ENCODE measurements around the gene TEX51. TPM values are rescaled to one million over a fixed set of nuclear protein-coding genes. Genes with fewer than 3 reads are reported as not detected.

TEX51 gene
- polyA plus RNA-seq, 1 of the 3 experiments (the other 2 are of a cell fraction), result not detected

GRCh38 chr2:126858436-126858835 lies 40.3 kb upstream of the TEX51 start:
- ChIA-PET CTCF (interaction anchor here (0.9 to 2.3 kb wide), 3 partner anchors 9 to 114 kb away, joined by 4 to 11 read pairs (median 4); no protein-coding TSS in a partner anchor), POLR2A (no interaction called here)
- H3K27me3 ChIP-seq (ENCODE audit: insufficient read depth), result no peaks in the 10 kb centered on the region
- no peaks in the 10 kb centered on the region for H3F3A ChIP-seq (replicated peaks; ENCODE audit: insufficient read depth)
- no peaks in the 10 kb centered on the region for H4K20me1 ChIP-seq (ENCODE audit: insufficient read depth)
- peak overlapping the region in 1 of 2 experiments; percentile 74; a peak in 2 of 4 replicates for H3K27ac ChIP-seq (ENCODE audit: low read depth in 2 of 2, low read length in 1 of 2)
- no peaks in the 10 kb centered on the region for H3K9me3 ChIP-seq
- H3K4me1 ChIP-seq (ENCODE audit: control insufficient read depth in 1 of 2, insufficient read depth in 2 of 2, low read depth in 1 of 2, low read length in 1 of 2), result peaks cover 0 to 28% of the 10 kb centered on the region in 2 experiments; a peak in 2 of 4 replicates
- no peak overlapping the region for H3K4me2 ChIP-seq
- no peak overlapping the region for H2AFZ ChIP-seq (ENCODE audit: low read depth)
- H3K36me3 ChIP-seq (replicated peaks in 1 of 2; ENCODE audit: control insufficient read depth in 1 of 2, insufficient read depth in 2 of 2, low read length in 1 of 2), result no peaks in the 10 kb centered on the region
- H3K79me2 ChIP-seq (ENCODE audit: insufficient read depth), result no peaks in the 10 kb centered on the region
- DNase-seq, result no peak
- no peak for TF ChIP-seq RFX5 (IDR thresholded peaks at IDR 0.05; ENCODE audit: low read length)
- TF ChIP-seq SIN3A (IDR thresholded peaks at IDR 0.05; ENCODE audit: borderline replicate concordance, low read depth, low read length), result no peak
- TF ChIP-seq FOXM1 (IDR thresholded peaks at IDR 0.05; ENCODE audit: low read depth), result no peak
- TF ChIP-seq, protein P1, sequence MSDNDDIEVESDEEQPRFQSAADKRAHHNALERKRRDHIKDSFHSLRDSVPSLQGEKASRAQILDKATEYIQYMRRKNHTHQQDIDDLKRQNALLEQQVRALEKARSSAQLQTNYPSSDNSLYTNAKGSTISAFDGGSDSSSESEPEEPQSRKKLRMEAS (IDR thresholded peaks at IDR 0.05; ENCODE audit: low read depth), result no peak
- TF ChIP-seq GATA2 (CRISPR knock-in tag; IDR thresholded peaks at IDR 0.05), result no peak
- TF ChIP-seq FOXJ3 (CRISPR knock-in tag; IDR thresholded peaks at IDR 0.05), result no peak
- TF ChIP-seq RCOR1 (IDR thresholded peaks at IDR 0.05; ENCODE audit: low read length), result no peak
- no peak for TF ChIP-seq IRF3 (IDR thresholded peaks at IDR 0.05; ENCODE audit: low read depth, low read length)
- no peak for TF ChIP-seq NFIC (IDR thresholded peaks at IDR 0.05; ENCODE audit: borderline replicate concordance)
- TF ChIP-seq SMC3 (IDR thresholded peaks at IDR 0.05; ENCODE audit: low read depth, low read length), result no peak
- TF ChIP-seq ELF1 (IDR thresholded peaks at IDR 0.05), result no peak
- no peak for TF ChIP-seq FOSL2 (IDR thresholded peaks at IDR 0.05; ENCODE audit: borderline replicate concordance, low read depth)
- no peak for TF ChIP-seq YY1 (IDR thresholded peaks at IDR 0.05; ENCODE audit: low read depth)
- no peak; a peak in 1 of 4 replicates for TF ChIP-seq EP300 (IDR thresholded peaks at IDR 0.05; ENCODE audit: borderline replicate concordance in 1 of 2, low read depth in 1 of 2, low read length in 1 of 2)
- no peak for TF ChIP-seq POLR2AphosphoS5 (IDR thresholded peaks at IDR 0.05; ENCODE audit: low read depth, low read length)
- TF ChIP-seq TCF12 (IDR thresholded peaks at IDR 0.05), result no peak
- TF ChIP-seq PBX3 (IDR thresholded peaks at IDR 0.05), result no peak
- TF ChIP-seq GABPA (IDR thresholded peaks at IDR 0.05; ENCODE audit: low read depth), result no peak
- no peak overlapping the region for H3K9ac ChIP-seq
- WGBS (ENCODE audit: low lambda C conversion rate), result 26% methylated on average over 3 of the region's 3 CpGs
- H3K4me3 ChIP-seq (ENCODE audit: low read depth in 2 of 2, low read length in 1 of 2), result no peak overlapping the region
- no peaks in the 10 kb centered on the region for H3K9me2 ChIP-seq

DNA sequence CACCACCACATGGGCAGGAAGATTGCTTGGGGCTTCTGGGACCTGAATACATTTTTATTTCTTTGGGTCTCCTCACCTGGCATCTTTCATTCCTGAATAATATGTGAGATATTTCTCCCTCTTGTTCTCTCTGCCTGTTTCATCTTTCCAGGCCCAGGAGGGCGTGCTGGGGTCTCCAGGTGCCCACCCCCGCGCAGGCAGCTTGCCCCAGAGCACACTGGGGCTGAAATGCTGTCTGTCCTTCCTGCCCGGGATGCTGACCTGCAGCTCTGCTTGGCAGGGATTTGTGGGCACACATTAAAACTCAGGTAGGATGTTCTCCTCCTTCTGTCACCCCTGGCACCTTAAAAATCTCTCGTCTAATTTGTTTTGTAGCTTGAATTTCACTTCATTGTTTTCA lies 39.7 kb upstream of the TEX51 start:
- 16% methylated on average over 5 of the region's 5 CpGs for whole genome bisulfite sequencing (ENCODE audit: low lambda C conversion rate)
- CTCF ChIA-PET, result interaction anchor here (1.3 to 2.3 kb wide), 2 partner anchors 64 to 113 kb away, joined by 4 to 11 read pairs; no protein-coding TSS in a partner anchor
- Histone ChIP-seq H3K4me2 (no peak overlapping the region), H3K4me3 (ENCODE audit: low read depth in 2 of 2, low read length in 1 of 2) (no peak overlapping the region), H3K79me2 (ENCODE audit: insufficient read depth) (no peaks in the 10 kb centered on the region), H3K9ac (no peak overlapping the region), H3K9me2 (no peaks in the 10 kb centered on the region), H3K27me3 (ENCODE audit: insufficient read depth) (no peaks in the 10 kb centered on the region), H2AFZ (ENCODE audit: low read depth) (no peak overlapping the region), H3K9me3 (no peaks in the 10 kb centered on the region), H3K36me3 (replicated peaks in 1 of 2; ENCODE audit: control insufficient read depth in 1 of 2, insufficient read depth in 2 of 2, low read length in 1 of 2) (no peaks in the 10 kb centered on the region), H4K20me1 (ENCODE audit: insufficient read depth) (no peaks in the 10 kb centered on the region), H3F3A (replicated peaks; ENCODE audit: insufficient read depth) (no peaks in the 10 kb centered on the region), H3K27ac (ENCODE audit: low read depth in 2 of 2, low read length in 1 of 2) (peak overlapping the region in 1 of 2 experiments; percentile 74; a peak in 1 of 4 replicates), H3K4me1 (ENCODE audit: control insufficient read depth in 1 of 2, insufficient read depth in 2 of 2, low read depth in 1 of 2, low read length in 1 of 2) (peaks cover 0 to 28% of the 10 kb centered on the region in 2 experiments; a peak in 2 of 4 replicates)
- DNase-seq, result no peak
- POLR2A ChIA-PET, result no interaction called here
- no peak for TF ChIP-seq CHD2 (IDR thresholded peaks at IDR 0.05; ENCODE audit: low read length, partially characterized antibody)
- TF ChIP-seq, protein P2, sequence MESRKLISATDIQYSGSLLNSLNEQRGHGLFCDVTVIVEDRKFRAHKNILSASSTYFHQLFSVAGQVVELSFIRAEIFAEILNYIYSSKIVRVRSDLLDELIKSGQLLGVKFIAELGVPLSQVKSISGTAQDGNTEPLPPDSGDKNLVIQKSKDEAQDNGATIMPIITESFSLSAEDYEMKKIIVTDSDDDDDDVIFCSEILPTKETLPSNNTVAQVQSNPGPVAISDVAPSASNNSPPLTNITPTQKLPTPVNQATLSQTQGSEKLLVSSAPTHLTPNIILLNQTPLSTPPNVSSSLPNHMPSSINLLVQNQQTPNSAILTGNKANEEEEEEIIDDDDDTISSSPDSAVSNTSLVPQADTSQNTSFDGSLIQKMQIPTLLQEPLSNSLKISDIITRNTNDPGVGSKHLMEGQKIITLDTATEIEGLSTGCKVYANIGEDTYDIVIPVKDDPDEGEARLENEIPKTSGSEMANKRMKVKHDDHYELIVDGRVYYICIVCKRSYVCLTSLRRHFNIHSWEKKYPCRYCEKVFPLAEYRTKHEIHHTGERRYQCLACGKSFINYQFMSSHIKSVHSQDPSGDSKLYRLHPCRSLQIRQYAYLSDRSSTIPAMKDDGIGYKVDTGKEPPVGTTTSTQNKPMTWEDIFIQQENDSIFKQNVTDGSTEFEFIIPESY (IDR thresholded peaks at IDR 0.05; ENCODE audit: borderline replicate concordance, low read depth), result no peak
- TF ChIP-seq NRF1 (IDR thresholded peaks at IDR 0.05; ENCODE audit: low read depth, low read length), result no peak
- TF ChIP-seq IRF3 (IDR thresholded peaks at IDR 0.05; ENCODE audit: low read depth, low read length), result no peak
- no peak for TF ChIP-seq ELF1 (IDR thresholded peaks at IDR 0.05)
- TF ChIP-seq TCF12 (IDR thresholded peaks at IDR 0.05), result no peak
- TF ChIP-seq RCOR1 (IDR thresholded peaks at IDR 0.05; ENCODE audit: low read length), result no peak

All from SK-N-SH (cell line).